Erythroblast (primary cell): ENCODE data around the gene ARRB1.
A peak's percentile ranks its signal among the peaks of the same experiment; 100 is the strongest.

ENCODE experiments used
- DNase-seq, 2 experiments: peaks; one replicate each; lab custom pipeline; 2025; lab: John Stamatoyannopoulos, UW
- GATA1 ChIP-seq: IDR thresholded peaks from 2 replicates; pipeline ENCODE4 v1.6.1; 2011; ENCODE audit warnings: low read depth, mild to moderate bottlenecking, control low read depth, low read length, moderate library complexity
- POLR2A ChIP-seq: IDR thresholded peaks from 2 replicates; pipeline ENCODE4 v1.6.1; 2011; ENCODE audit warnings: mild to moderate bottlenecking, low read length

ARRB1 gene

GRCh38 chr11:75351791-75352587, 528 bp upstream of the ARRB1 start:
- peak; percentile 82 to 87 for DNase-seq
- TF ChIP-seq GATA1: no peak
- TF ChIP-seq POLR2A: no peak

GRCh38 chr11:75350743-75351540, 519 bp downstream of the ARRB1 start:
- DNase-seq: peak; percentile 44 to 57
- no peak for TF ChIP-seq POLR2A
- no peak for TF ChIP-seq GATA1

- TF ChIP-seq GATA1: no peak
- TF ChIP-seq POLR2A: no peak
- no peak for DNase-seq
These were observed 1.2 kb downstream of the ARRB1 start for GRCh38 chr11:75350122-75350742.

GRCh38 chr11:75349521-75350116, 1.8 kb downstream of the ARRB1 start:
- TF ChIP-seq POLR2A (no peak), GATA1 (no peak)
- no peak for DNase-seq

DNA sequence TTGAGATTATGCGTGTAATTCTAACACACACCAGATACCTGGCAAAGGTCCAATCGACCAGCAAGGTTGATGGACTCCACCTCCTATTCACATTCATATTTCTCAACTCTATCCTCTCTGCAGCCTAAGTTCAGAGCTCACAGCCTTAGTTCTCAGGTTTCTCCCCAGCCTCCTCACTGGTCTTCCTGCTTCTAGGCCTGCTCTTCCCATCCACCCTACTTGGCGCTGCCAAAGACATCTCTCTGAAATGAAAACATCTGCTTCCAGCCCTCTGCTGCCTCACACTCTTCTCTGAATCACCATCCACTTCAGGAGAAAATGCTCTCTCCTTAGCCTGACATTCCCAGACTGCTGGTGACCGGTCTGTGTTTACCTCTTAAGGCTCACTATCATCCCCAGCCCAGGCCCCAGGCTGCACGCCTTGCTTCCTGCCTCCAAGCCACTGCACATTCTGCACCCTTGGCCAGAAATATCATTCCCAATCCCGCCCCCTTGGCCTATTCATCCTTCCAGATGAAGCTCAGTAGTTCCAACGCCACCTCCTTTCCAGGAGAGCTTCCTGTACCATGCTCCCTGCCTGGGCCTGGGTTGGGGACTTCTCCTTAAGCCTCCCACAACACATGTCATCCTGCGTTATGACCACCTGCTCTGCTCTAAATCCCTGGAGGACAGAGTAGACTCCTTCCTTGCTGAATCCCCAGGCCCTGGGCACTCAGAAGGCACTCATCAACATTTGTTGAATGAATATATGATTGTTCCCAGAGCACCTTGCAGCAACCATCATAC, 3.5 kb downstream of the ARRB1 start:
- TF ChIP-seq GATA1 (no peak), POLR2A (no peak)
- DNase-seq: peak; percentile 28 to 33

DNA sequence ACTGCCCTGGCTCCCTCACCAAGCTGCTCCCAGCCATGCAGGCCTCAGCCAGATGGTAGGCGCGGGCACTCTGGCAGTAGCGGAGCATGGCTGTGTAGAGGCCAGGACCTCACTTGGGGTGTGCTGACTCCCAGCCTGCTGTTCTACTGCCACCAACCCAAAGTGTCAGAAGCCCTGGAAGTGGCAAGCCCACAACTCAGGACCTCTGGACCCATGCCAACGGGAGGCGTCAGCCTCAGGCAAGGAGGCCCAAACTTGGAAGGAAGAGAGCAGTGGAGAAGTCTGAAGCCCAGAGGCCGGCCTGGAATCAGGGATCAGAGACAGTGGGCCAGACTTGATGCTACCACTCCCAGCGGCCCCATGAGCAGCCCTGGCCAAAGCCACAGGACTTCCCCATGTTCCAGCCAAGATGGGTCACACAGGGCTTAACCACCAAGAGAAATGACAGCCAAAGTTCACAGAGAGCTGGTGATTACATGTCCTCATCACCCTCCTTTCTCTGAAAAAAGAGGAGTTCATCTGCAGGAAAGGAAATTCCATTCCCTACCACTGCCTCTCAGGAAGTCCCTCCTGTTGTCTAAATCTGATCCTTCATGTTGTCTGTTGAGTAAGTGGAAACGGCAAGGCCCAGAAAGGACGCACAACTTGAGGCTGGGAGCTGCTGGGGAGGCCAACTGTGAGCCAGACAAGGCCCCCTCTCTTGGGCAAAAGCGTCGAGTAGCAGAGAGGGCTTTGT, 4.4 kb downstream of the ARRB1 start:
- TF ChIP-seq GATA1: no peak
- TF ChIP-seq POLR2A: no peak
- peak in 1 of 2 experiments; percentile 33 for DNase-seq

DNA sequence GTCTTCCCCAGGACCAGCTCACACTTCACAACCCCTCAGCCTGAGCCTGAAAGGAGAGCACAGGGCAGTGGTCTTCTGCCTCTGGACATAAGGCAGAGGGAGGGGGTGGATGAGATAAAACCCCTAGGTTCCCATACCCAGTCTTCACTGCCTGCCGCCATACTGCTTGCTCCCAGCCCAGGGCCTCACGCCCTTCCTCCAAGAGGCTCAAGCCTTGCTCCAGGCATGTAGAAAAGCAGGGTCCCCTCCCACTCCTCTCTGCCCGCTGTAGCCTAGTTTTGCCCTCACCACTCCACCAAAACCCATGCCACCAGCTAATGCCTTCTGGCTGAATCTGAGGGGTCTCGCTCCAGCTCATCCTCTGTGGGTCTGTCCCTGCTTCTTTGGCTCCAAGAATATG, 5.2 kb downstream of the ARRB1 start:
- TF ChIP-seq POLR2A (no peak), GATA1 (no peak)
- DNase-seq: no peak

DNA sequence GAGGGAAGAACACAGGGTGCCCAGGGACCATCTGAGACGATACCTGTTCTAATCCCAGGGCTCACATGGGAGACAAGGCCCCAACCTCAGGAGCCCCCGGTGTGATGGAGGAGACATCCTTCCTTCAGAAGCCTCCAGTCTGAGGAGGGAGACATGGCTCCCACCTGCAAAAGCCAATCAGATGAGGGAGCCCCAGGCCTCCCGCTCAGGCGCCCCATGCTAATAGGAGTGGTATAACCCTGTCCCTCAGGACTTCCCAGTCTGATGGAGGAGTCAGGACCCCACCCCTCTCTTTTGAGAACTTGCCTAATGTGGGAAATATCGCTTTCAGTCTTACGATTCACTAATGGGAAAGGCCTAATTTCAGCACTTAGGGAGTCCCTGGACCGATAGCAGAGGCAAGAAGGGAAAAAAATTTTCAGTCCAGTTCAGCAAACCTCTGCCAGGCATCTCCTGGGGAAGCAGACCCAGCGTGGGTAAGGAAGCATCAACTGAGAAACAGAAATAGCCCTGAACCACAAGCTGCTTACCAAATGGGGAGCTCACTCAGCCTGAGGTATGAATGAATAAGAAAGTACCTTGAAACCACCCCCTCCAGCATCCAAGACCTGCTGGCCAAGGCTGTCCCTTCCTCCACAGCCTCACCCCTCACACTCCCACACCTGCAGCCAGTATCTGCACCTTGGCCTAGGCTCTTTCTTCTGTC, 5.9 kb downstream of the ARRB1 start:
- no peak for DNase-seq

GRCh38 chr11:75344761-75345454, 6.6 kb downstream of the ARRB1 start:
- TF ChIP-seq POLR2A (no peak), GATA1 (no peak)
- DNase-seq: no peak

More for the DNA sequence above, 5.9 kb downstream of the ARRB1 start:
- TF ChIP-seq GATA1: no peak
- TF ChIP-seq POLR2A: no peak

DNA sequence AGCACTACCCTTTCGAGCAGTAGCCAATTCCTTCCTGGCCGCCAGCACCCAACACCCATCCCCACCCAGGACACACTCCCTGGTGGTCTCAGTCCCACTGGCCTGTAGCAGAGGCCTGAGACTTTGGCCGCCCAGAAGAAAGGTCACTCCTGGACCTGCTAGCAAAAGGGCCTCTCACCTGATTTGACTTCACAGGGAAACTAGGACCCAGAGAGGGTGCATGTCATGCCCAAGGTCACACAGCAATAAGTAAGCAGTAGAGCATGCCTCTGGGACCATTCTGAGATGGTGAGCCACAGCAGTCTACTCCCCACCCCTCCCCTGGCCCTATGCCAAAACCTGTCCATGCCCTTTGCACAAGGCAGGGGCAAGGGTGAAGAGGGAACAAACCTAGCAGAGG, 7.3 kb downstream of the ARRB1 start:
- no peak for DNase-seq
- TF ChIP-seq POLR2A (no peak), GATA1 (no peak)
